Stomach (tissue), 4 donors: ENCODE results near the gene NFKBIZ.

Experiments
- EP300 ChIP-seq: sonication (generic); formaldehyde crosslinking; IDR thresholded peaks from one replicate; pipeline ENCODE4 v1.6.1; 2017; ENCODE audit warnings: antibody characterized with exemption
- POLR2A ChIP-seq, 4 donors: fragments of 450-650 bp; IDR thresholded peaks; one replicate each; pipeline ENCODE4 v1.6.1; 2016; ENCODE audit warnings: antibody characterized with exemption in 4 of 4, control low read depth in 2 of 4, mild to moderate bottlenecking in 1 of 4, moderate library complexity in 1 of 4
- POLR2AphosphoS5 ChIP-seq, 3 donors: sonication (generic); formaldehyde crosslinking; IDR thresholded peaks; one replicate each; pipeline ENCODE4 v1.6.1; 2016; ENCODE audit warnings: antibody characterized with exemption in 3 of 3
- TF ChIP-seq, protein P1 (sequence below), 7 experiments: fragments of 450-650 bp in 4 of 7; fragments of 200-600 bp in 3 of 7; sonication (generic) in 3 of 7; IDR thresholded peaks; one replicate each; pipeline ENCODE4 v1.5.1; 2016 to 2019; ENCODE audit warnings: antibody characterized with exemption in 7 of 7, control low read depth in 2 of 7, mild to moderate bottlenecking in 1 of 7

DNA sequence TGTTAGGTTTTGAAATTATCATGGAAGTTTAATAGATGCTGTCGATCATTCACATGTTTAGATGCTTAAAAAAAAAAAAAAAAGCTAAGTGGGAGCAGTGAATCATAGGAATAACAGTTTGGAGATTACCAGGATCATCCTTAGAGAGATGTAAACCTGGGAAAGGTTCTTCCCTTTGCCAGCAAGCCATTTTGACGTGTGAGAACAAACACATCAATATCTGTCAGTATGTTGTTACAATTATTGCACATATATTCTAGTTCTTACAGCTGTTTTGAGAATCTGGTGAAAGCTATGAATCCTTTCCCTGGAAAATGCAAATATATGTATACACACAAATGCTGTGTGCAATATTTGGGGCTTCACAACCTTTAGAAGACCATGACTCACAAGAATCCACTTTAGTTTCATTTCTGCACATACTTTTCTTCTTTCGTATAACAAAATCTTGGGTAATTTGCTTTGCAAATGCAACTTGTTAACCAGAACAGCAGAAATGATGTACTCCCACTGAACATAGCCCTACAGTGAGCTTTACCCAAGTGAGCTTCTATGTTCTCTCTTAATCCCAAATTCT lies 12.0 kb downstream of the NFKBIZ start:
- TF ChIP-seq, protein P1, sequence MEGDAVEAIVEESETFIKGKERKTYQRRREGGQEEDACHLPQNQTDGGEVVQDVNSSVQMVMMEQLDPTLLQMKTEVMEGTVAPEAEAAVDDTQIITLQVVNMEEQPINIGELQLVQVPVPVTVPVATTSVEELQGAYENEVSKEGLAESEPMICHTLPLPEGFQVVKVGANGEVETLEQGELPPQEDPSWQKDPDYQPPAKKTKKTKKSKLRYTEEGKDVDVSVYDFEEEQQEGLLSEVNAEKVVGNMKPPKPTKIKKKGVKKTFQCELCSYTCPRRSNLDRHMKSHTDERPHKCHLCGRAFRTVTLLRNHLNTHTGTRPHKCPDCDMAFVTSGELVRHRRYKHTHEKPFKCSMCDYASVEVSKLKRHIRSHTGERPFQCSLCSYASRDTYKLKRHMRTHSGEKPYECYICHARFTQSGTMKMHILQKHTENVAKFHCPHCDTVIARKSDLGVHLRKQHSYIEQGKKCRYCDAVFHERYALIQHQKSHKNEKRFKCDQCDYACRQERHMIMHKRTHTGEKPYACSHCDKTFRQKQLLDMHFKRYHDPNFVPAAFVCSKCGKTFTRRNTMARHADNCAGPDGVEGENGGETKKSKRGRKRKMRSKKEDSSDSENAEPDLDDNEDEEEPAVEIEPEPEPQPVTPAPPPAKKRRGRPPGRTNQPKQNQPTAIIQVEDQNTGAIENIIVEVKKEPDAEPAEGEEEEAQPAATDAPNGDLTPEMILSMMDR (IDR thresholded peaks at IDR 0.05) = no peak
- TF ChIP-seq POLR2A (IDR thresholded peaks at IDR 0.05) = no peak
- TF ChIP-seq POLR2AphosphoS5 (IDR thresholded peaks at IDR 0.05) = peak in 1 of 3 donors; percentile 6
- TF ChIP-seq EP300 = no peak
